Peyer's patch (tissue), 4 donors: Measurements from ENCODE around the gene HAUS5.

Experiments used
- CTCF ChIP-seq, 6 experiments: fragments of 450-650 bp in 4 of 6; fragments of 200-600 bp in 2 of 6; sonication (generic) in 1 of 6; IDR thresholded peaks; one replicate each; pipeline ENCODE4 v1.5.1; 2017 to 2019; ENCODE audit warnings: antibody characterized with exemption in 6 of 6, mild to moderate bottlenecking in 3 of 6, moderate library complexity in 1 of 6
- POLR2A ChIP-seq, 2 donors: fragments of 450-650 bp; IDR thresholded peaks; one replicate each; pipeline ENCODE4 v1.5.1; 2017; ENCODE audit warnings: antibody characterized with exemption in 2 of 2, mild to moderate bottlenecking in 2 of 2, moderate library complexity in 2 of 2

GRCh38 chr19:35665604-35666003 is 53.1 kb downstream of the HAUS5 start:
- TF ChIP-seq CTCF (IDR thresholded peaks at IDR 0.05) (no peak), POLR2A (IDR thresholded peaks at IDR 0.05) (no peak)
